GM18951 (cell line): ENCODE results near the gene PIK3R1.

Source experiments
- POLR2A ChIP-seq: IDR thresholded peaks from 4 replicates; pipeline ENCODE4 v1.6.1; 2011; ENCODE audit warnings: mild to moderate bottlenecking; ENCODE audit not compliant: insufficient read length, insufficient read depth; ENCODE audit errors: extremely low read depth
- in situ Hi-C: fragments of 300-500 bp; cut with MboI; formaldehyde crosslinking; loops from one replicate; pipeline ENCODE4 v1.12.0; 2022; ENCODE audit warnings: low sequenced_read_pairs, mixed read lengths, inconsistent platforms; ENCODE audit not compliant: unreplicated experiment

The PIK3R1 gene

DNA sequence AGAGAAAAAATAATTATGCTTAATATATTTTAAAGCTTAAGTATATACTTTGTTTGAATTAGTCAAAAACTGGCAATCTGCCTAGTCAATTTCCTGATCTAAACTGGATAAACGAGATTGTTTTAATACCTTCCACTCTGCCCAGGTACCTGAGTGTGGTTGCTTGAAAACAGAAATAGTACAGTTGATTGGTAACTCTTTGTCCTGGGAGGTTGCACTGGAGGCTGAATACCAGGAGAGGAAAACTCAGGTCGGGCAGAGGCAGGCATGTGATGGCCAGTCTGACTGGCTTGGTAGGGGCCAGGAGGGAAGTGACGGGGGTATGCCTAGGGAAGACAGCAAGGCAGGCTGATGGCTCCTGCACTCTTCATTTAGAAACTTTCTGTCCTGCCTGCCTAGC lies 80.2 kb downstream of the PIK3R1 start:
- in situ Hi-C loops = loop anchor here (25.0 kb wide), 1 partner anchor 717 kb away; no protein-coding TSS in a partner anchor

GRCh38 chr5:68296895-68297294 lies 81.3 kb downstream of the PIK3R1 start:
- in situ Hi-C loops = loop anchor here (25.0 kb wide), 1 partner anchor 715 kb away; no protein-coding TSS in a partner anchor
- no peak for TF ChIP-seq POLR2A

More for the DNA sequence above, 80.2 kb downstream of the PIK3R1 start:
- TF ChIP-seq POLR2A = no peak

GRCh38 chr5:68297656-68298055 lies 82.1 kb downstream of the PIK3R1 start:
- no peak for TF ChIP-seq POLR2A
- in situ Hi-C loops = loop anchor here (25.0 kb wide), 1 partner anchor 715 kb away; no protein-coding TSS in a partner anchor

- TF ChIP-seq POLR2A = no peak
- in situ Hi-C loops = loop anchor here (25.0 kb wide), 1 partner anchor 714 kb away; no protein-coding TSS in a partner anchor
These were observed 82.9 kb downstream of the PIK3R1 start for GRCh38 chr5:68298479-68298878.

- TF ChIP-seq POLR2A = no peak
- in situ Hi-C loops = loop anchor here (25.0 kb wide), 1 partner anchor 713 kb away; no protein-coding TSS in a partner anchor
These were observed 83.5 kb downstream of the PIK3R1 start for GRCh38 chr5:68299105-68299504.

DNA sequence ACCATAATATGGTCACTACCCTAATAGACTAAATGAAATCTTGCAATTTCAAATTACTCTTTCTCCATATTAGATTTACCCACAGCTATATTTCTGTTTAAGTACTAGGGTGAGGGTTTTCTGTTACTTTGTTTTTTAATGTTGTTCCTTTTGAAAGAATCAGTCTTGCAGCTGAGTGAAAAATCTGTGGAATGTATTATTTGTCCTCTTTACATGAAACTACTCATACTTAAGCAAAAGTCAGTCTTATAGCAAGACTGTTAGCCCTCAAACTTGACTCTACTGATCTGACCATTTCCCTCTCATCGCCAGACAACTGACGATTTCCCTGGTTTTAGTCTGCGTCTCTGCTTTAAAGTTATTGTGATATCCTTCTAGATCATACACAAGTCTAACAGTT lies 84.0 kb downstream of the PIK3R1 start:
- no peak for TF ChIP-seq POLR2A

GRCh38 chr5:68303038-68303738 lies 87.6 kb downstream of the PIK3R1 start:
- TF ChIP-seq POLR2A = no peak
- in situ Hi-C loops = no loop called here

More for the DNA sequence above, 84.0 kb downstream of the PIK3R1 start:
- in situ Hi-C loops = loop anchor here (25.0 kb wide), 1 partner anchor 713 kb away; no protein-coding TSS in a partner anchor

GRCh38 chr5:68303754-68304420 lies 88.3 kb downstream of the PIK3R1 start:
- in situ Hi-C loops = no loop called here
- no peak for TF ChIP-seq POLR2A

GRCh38 chr5:68304421-68305052 lies 89.0 kb downstream of the PIK3R1 start:
- in situ Hi-C loops = no loop called here
- no peak for TF ChIP-seq POLR2A

DNA sequence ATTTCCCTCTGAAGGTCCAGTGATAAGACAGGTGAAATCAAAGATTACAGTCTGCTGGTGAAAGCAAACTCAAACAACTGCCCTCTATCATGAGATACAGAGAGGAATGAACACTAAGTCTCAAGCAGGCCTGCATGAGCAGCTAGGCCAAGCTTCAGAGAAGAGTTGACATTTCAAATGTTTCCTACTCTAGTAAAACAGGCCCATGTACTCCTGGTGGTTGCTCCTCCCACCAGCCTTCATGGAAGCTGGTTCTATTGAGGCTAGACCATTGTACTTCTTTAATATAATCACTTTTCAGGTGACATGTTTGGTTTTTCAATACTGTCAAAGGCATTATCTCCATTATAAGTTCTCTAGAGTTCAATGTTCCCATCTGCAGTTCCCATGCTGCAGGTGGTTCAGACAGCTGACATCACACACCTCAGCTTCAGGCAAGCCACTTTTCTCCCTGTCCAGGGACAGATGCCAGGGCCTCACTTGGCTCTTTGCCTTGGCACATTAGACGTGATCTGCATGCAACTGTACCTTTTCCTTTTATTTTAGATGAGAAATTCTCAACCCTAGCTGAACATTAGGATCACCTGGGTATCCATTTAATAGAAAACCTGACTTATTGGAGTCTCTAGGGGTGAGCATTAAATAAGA lies 89.8 kb downstream of the PIK3R1 start:
- in situ Hi-C loops = no loop called here
- no peak for TF ChIP-seq POLR2A

DNA sequence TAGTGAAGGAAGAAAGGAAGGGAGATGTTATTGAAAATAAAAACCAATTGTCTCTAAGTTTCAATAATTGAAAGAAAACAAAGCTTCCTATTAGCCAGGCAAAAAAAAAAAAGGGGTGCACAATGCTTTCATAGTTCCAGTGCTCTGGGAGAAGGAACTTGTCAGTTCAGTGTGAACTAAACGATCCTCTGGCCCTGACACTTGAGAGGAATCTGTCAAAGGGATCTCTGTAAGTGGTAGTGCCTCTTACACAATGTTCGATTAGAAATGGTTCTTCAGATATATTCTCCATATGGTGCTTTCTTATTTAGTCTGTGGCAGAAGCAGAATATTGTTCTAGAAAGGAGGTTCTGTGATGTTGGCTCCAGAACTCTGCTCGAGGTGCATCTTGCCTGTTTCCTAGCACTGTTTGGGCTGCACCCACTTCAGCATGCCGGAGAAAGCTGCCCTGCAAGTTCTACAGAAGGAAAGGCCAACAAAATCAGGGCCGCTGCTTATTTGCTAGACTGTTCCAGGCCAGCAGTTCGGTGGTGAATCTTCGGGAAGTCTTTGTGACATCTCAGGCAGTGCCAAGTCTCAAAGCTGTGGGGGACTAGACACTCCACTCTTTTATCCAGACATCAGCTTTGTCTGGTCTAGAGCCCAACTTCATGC lies 90.9 kb downstream of the PIK3R1 start:
- in situ Hi-C loops = no loop called here
- TF ChIP-seq POLR2A = no peak

DNA sequence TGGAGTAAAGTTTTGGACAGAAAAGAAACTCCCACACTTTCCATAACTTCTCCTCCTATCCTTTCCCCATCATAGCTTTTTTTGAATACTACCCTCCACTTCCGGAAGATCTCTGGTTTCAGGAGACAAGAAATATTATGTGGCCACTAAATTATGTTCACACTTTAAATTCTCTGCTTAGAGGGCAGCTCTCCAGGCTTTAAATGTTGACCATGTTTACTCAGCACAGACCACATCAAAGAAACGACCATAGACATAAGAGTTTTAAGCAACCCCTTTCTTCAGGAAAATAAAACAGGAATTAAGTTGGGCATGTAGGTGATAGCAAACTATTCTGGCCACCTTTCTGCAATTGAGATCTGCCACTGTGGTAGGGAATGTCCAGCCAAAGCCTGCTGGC lies 97.8 kb downstream of the PIK3R1 start:
- in situ Hi-C loops = no loop called here
- TF ChIP-seq POLR2A = no peak
